AG04450 (cell line): ENCODE measurements around the gene CYTH2. TPM values are rescaled to one million over a fixed set of nuclear protein-coding genes. Genes with fewer than 3 reads are reported as not detected.

Source experiments
- CTCF ChIA-PET: fragments of 300-600, 350-600 bp; formaldehyde crosslinking; extraction: SDS; loops from one replicate; lab custom pipeline; 2022; ENCODE audit warnings: antibody characterized with exemption, inconsistent platforms; lab: Charles Lee
- POLR2A ChIA-PET: fragments of 350-600 bp; formaldehyde crosslinking; extraction: SDS; loops from one replicate; lab custom pipeline; 2021; ENCODE audit warnings: antibody characterized with exemption, inconsistent platforms; lab: Yijun Ruan, JAX
- DNase-seq: peaks from one replicate; pipeline ENCODE4 v3.0.0-alpha.2; 2011; ENCODE audit warnings: low read depth, low spot score
- H3K27ac ChIP-seq: one replicate; pipeline ENCODE4 v1.5.1; 2012; ENCODE audit warnings: low read depth, low read length, control low read depth
- H3K27me3 ChIP-seq: one replicate; pipeline ENCODE4 v1.6.0; 2012; ENCODE audit warnings: low read length; ENCODE audit not compliant: control insufficient read depth, insufficient read depth
- H3K4me3 ChIP-seq: 2 replicates; pipeline ENCODE4 v1.5.1; 2011; ENCODE audit warnings: mild to moderate bottlenecking, low read depth, low read length, control low read depth
- H3K9me3 ChIP-seq: 2 replicates; pipeline ENCODE4 v1.5.1; 2012; ENCODE audit warnings: low read length; ENCODE audit not compliant: control insufficient read depth, insufficient read depth
- CTCF ChIP-seq: IDR thresholded peaks from 2 replicates; pipeline ENCODE4 v1.5.1; 2011; ENCODE audit warnings: low read depth, low read length, control low read depth, inconsistent platforms
- polyA plus RNA-seq: library from polyadenylated mRNA; depleted of rRNA; stranded (reverse); fragments of >200 nt; gene quantifications from 2 replicates; pipeline ENCODE4 v1.2.3, GENCODE V29; 2011

The CYTH2 gene
- polyA plus RNA-seq, 1 experiment = 29.3 TPM

- no peaks in the 10 kb centered on the region for H3K9me3 ChIP-seq
- no peaks in the 10 kb centered on the region for H3K27me3 ChIP-seq
- no peak for DNase-seq
- no peak overlapping the region for H3K4me3 ChIP-seq
- CTCF ChIA-PET = interaction anchor here (1.5 kb wide), 1 partner anchor 42 kb away, joined by 3 read pairs; the partner anchor contains the start of gene KDELR1
- TF ChIP-seq CTCF = no peak
- POLR2A ChIA-PET = interaction anchor here (0.7 kb wide), 1 partner anchor 138 kb away, joined by 3 read pairs; no protein-coding TSS in a partner anchor
- H3K27ac ChIP-seq = no peak overlapping the region
These were observed 35.8 kb upstream of the CYTH2 start for GRCh38 chr19:48433337-48433736.

- DNase-seq = no peak
- no peak overlapping the region for H3K4me3 ChIP-seq
- H3K9me3 ChIP-seq = peaks cover under 1% of the 10 kb centered on the region; the same call in 1 of the 2 replicates
- CTCF ChIA-PET = no interaction called here
- H3K27me3 ChIP-seq = peaks cover 2% of the 10 kb centered on the region
- POLR2A ChIA-PET = no interaction called here
- H3K27ac ChIP-seq = no peak overlapping the region
- TF ChIP-seq CTCF = no peak
These were observed 32.6 kb upstream of the CYTH2 start for GRCh38 chr19:48436586-48436985.

GRCh38 chr19:48441360-48442050 is 27.7 kb upstream of the CYTH2 start:
- no peak for TF ChIP-seq CTCF
- ChIA-PET CTCF (interaction anchor here (0.6 kb wide), 1 partner anchor 675 kb away, joined by 4 read pairs; no protein-coding TSS in a partner anchor), POLR2A (interaction anchor here (0.8 kb wide), 1 partner anchor 182 kb away, joined by 5 read pairs; no protein-coding TSS in a partner anchor)
- H3K27ac ChIP-seq = no peak overlapping the region
- peaks cover 6% of the 10 kb centered on the region; the same call in 1 of the 2 replicates for H3K9me3 ChIP-seq
- no peak for DNase-seq
- peaks cover 9% of the 10 kb centered on the region for H3K27me3 ChIP-seq
- no peak overlapping the region for H3K4me3 ChIP-seq

- Histone ChIP-seq H3K4me3 (no peak overlapping the region), H3K27ac (no peak overlapping the region), H3K27me3 (peaks cover 9% of the 10 kb centered on the region), H3K9me3 (peaks cover 6% of the 10 kb centered on the region; the same call in 1 of the 2 replicates)
- ChIA-PET POLR2A (no interaction called here), CTCF (no interaction called here)
- DNase-seq = no peak
- TF ChIP-seq CTCF = no peak
These were observed 26.8 kb upstream of the CYTH2 start for GRCh38 chr19:48442116-48443035.
